HuH-7.5 (cell line): Measurements from ENCODE around the gene INHBB.
"Not testable (repeated sequence)": the region's sequence is repeated elsewhere in the genome, so short reads cannot be mapped to it uniquely, and the experiment has no call there.

ENCODE experiments used
- DNase-seq: peaks from one replicate; pipeline ENCODE4 v3.0.0; 2011; ENCODE audit warnings: low spot score

The INHBB gene

GRCh38 chr2:120382541-120383144, 36.7 kb downstream of the INHBB start:
- no peak for DNase-seq

GRCh38 chr2:120383191-120383590, 37.3 kb downstream of the INHBB start:
- DNase-seq = no peak

DNA sequence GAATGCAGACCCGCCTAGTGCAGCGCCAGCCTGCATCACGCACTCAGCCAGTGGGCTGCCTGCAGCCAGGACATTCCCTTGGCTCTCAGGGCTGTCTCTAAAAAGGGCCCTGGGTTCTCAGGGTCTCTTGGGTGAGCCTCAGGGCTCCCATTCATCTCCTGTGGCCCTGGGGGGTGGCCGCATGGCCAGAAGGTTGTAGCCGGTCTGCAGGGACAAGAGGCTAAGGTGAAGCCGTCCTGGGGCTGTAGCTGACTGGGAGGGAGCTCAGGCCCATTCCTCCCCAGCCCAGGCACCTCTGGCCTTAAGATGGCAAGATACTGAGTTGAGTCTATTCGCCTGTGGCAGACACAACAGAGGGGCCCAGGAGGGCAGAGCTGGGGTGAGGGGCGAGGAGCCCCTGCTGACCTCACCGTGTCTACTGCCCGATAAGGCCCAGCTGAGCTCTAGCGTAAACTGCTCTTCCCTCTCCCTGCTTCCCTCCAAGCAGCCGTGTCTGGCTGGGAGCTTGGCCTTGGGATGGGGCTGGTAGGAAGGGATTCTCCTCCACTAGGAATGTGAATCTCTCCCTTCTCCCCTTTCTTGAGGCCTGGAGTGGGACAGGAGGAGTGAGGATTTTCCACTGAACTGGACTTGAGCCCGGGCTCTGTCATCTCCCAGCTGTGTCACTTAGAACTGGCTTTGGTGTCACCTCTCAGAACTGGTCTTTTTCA, 37.9 kb downstream of the INHBB start:
- DNase-seq = no peak

DNA sequence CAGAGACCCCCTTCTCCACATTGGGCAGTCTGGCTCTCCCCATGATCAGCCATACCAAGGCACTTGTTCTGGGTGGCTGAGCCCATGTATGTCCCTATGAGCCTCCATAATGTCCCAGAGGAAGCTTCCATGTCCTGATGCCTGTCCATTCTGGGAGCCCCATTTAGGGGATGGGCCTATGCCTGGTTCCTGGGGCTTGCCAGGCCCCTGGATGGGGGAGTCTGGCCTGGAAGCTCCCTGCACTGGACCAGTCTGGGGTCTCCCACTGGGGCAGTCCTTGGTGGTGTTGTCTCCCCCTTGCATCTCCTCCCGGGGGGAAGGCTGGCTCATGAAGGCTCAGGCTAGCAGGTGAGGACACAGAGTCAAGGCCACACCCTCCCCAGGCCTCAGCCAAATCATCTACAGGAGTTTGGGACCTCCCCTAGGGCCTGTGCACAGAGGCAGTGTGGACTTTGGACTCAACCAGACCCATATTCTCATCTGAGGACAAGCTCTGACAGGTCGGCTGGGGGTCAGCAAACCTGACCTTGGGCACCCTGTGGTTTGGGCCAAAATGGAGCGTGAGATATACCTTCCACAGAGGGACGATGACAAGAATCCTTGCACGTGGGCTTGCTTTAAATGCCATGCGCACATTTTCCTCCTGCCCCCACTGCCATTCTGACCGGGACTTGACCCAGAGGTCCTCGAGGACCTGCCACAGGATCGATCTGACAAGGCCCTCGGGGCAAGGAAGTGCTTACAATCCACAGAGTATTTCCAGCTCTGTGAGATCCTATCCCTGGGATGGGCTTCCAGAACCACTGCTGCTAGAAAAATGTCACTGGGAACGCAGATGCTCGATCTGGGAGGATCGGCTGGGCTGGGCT, 38.8 kb downstream of the INHBB start:
- DNase-seq = peak; percentile 68

GRCh38 chr2:120385355-120386127, 39.6 kb downstream of the INHBB start:
- DNase-seq = no peak

DNA sequence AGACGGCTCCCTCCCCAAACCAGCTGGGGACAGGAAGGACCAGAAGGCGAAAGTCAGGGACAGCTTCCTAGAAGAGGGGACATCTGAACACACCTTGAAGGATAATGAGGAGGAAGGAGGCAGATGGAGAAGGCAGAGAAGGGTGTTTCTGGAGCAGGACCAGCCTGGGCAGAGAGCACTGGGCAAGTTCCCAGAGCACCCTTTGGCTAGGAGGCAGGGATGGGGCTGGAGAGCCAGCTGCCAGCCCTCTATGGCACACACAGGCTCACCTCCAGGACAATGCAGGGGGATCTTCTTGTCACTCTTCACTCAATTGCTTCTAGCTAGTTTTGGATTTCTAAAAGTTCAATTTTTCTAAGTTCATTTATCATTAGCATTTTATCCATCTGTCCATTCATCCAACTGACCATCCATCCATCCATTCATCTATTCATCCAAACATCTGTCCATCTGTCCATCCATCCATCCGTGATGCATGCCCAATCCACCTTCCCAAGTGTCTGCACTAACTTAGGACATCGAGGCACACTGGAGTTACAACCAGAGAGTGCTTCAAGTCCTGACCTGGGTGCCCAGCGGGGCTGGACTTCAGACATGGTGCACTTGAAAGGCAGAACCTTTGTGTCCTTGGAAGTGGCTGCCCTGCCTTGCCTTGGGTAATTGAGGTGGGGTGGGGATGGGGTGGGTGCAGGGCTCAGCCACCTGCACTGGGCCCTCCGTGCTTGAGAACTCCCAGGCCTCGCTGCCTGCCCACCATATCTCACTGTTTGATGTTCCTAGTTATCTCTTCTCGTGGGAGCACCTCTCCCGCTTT, 42.5 kb downstream of the INHBB start:
- no peak for DNase-seq

DNA sequence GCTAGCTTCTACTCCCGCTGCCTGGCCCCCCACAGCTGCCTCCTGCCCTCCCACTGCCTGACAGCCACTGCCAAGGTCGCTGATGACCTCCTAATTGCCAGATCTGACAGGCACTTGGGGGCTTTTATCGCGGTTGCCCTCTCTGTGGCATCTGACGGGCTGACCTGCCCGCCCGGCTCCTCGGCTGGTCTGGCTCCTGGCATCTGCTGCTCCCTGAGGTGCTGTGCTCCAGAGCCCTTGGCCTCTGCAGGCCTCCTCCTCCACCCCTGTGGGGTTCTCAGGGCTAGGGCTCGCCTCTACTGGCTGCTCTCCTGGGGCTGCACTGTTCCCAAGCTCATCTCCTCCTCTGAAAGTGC, 43.1 kb downstream of the INHBB start:
- no peak for DNase-seq

GRCh38 chr2:120390381-120391055, 44.6 kb downstream of the INHBB start:
- no peak for DNase-seq

- DNase-seq = not testable (repeated sequence)
These were observed 45.4 kb downstream of the INHBB start for GRCh38 chr2:120391382-120391781.

DNA sequence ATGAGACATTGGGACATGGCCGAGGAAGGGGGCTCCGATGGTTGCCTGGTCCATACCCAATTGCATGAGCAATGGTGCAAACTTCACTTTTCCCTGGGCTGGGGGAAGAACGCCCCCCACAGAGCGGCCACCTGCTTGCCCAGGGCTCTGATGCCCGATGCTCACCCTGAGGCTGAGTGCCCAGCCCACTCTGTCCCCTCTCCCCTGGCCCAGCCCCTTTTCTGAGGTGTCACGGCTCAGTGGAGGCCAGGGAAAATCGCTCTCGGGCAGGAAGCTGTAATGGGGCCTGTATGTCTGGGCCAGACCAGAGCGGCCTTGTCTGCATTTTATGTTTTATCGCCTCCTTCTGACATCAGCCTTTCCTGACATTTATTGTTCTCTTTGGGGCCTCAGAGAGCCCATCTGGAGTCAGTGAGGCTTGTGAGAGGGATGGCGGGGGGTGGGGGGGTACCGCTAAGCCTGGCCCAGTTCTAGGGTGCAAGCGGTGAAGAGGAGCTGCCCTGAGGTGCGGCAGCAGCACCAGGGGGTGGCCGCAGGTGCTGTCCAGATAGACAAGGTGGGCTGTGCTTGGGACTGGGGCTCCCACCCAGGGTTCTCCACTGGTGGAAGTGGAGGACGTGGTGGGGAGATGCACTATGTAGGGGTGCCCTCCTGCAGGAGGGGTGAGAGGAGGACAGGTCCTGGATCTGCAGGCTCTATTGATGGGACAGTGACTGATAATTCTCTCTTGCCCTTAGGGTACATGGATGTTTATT, 46.2 kb downstream of the INHBB start:
- DNase-seq = no peak

DNA sequence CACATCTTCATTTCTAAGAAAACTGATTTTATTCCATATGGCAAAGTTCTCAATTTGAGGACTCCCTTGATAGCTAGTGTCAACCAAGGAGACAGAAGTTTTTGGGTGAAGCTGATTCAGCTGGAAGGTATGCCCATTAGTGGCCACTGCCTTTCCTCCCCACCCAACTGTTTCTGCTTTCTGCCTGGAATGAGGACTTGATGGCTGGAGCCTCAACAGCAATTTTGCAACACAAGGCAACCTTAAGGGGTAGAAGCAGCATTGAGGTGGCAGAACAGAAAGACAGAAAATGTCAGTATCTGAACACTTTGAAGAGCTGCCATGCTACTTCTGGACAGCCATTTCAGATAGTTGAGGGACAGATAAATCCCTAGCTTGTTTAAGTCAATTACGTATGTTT, 47.0 kb downstream of the INHBB start:
- no peak for DNase-seq

- no peak for DNase-seq
These were observed 47.5 kb downstream of the INHBB start for GRCh38 chr2:120393456-120393855.

GRCh38 chr2:120394764-120395163, 48.8 kb downstream of the INHBB start:
- no peak for DNase-seq

- DNase-seq = no peak
These were observed 49.5 kb downstream of the INHBB start for GRCh38 chr2:120395221-120396012.

- no peak for DNase-seq
These were observed 50.3 kb downstream of the INHBB start for GRCh38 chr2:120396013-120396860.

DNA sequence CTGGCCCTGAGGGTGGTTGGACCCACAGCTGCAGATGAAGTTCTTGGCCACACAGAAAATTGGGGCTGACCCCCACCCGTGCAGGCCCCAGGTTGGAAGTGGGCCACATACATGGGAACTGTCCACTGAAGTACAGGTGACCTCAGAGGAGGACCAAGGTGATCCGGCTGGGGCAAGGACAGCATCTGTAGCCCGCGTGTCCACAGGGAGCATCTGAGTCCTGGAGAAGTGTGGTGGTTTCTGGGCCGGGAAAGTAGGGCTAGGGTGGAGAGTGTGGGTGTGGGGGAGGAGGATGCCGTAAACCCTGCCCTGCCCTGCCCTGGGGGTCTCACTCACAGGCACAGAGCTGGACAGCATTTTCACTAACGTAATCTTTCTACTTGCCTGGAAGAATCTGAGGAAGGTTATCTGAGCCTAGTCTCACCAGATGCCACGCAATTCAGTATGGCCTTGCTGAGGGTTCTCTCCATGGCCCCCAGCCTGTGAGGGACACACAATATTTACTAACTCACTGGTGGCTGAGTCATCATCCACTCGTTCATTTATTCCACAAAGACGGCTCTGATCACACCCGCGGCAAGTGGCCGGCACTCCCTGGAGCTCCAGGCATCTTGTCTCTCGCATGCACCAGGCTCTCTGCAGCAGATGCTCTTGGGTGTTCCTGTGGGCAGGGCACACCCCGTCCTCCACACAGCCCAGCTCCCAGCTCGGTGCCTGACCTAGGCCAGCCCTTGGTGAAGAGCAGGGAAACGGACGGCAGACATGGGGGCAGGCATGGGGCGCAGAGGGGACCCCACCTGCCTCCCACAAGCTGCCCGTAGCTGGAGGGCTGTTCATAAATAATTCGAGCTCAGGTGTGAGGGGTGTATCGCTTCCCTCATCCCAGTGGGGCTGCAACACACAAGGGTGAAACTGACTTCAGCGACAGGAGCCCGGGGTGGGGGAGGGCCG, 51.2 kb downstream of the INHBB start:
- DNase-seq = no peak
